Thoracic aorta (tissue), 2 donors: ENCODE measurements around the gene TESK1. TPM values are rescaled to one million over a fixed set of nuclear protein-coding genes. Genes with fewer than 3 reads are reported as not detected.

Source experiments
- ATAC-seq: fragments of 150-250 bp; one replicate; pipeline ENCODE4 v1.8.0; 2017; ENCODE audit warnings: low read depth; ENCODE audit not compliant: insufficient number of reproducible peaks, low FRiP score
- DNase-seq: peaks from one replicate; pipeline ENCODE4 v3.0.0-alpha.2; 2020; ENCODE audit warnings: low spot score
- H3K27ac ChIP-seq, 2 donors: fragments of 200-600 bp; sonication (generic); 1 replicate in 1 of 2; 2 replicates in 1 of 2; pipeline ENCODE4 v1.5.1; 2016; ENCODE audit warnings: mild to moderate bottlenecking in 2 of 2, moderate library complexity in 2 of 2
- H3K27me3 ChIP-seq: fragments of 200-600 bp; sonication (generic); replicated peaks from 2 replicates; pipeline ENCODE4 v1.6.0; 2016; ENCODE audit warnings: mild to moderate bottlenecking; ENCODE audit not compliant: insufficient read depth
- H3K36me3 ChIP-seq: fragments of 200-600 bp; sonication (generic); one replicate; pipeline ENCODE4 v1.5.1; 2016
- H3K4me1 ChIP-seq, 2 donors: fragments of 200-600 bp; sonication (generic); 1 replicate in 1 of 2; 2 replicates in 1 of 2; pipeline versions ENCODE4 v1.5.1 to v1.6.0; 2016; ENCODE audit warnings: low read depth in 2 of 2, mild to moderate bottlenecking in 1 of 2; ENCODE audit not compliant: control insufficient read depth in 1 of 2
- H3K4me3 ChIP-seq: fragments of 200-600 bp; sonication (generic); 2 replicates; pipeline ENCODE4 v1.5.1; 2016; ENCODE audit warnings: mild to moderate bottlenecking
- H3K9me3 ChIP-seq: fragments of 200-600 bp; sonication (generic); 2 replicates; pipeline ENCODE4 v1.5.1; 2016
- total RNA-seq, 2 donors: library from RNA; depleted of rRNA; stranded (reverse); fragments of >200 nt; gene quantifications; one replicate each; pipeline versions ENCODE4 v1.1.0 to v1.2.3, GENCODE V29; 2016
- TF ChIP-seq, protein P1 (sequence below): fragments of 200-600 bp; sonication (generic); IDR thresholded peaks from one replicate; pipeline ENCODE4 v1.5.1; 2019; ENCODE audit warnings: antibody characterized with exemption

TESK1 gene
- total RNA-seq, 2 donors from 2014 or later = 64.5 to 69.9 TPM

DNA sequence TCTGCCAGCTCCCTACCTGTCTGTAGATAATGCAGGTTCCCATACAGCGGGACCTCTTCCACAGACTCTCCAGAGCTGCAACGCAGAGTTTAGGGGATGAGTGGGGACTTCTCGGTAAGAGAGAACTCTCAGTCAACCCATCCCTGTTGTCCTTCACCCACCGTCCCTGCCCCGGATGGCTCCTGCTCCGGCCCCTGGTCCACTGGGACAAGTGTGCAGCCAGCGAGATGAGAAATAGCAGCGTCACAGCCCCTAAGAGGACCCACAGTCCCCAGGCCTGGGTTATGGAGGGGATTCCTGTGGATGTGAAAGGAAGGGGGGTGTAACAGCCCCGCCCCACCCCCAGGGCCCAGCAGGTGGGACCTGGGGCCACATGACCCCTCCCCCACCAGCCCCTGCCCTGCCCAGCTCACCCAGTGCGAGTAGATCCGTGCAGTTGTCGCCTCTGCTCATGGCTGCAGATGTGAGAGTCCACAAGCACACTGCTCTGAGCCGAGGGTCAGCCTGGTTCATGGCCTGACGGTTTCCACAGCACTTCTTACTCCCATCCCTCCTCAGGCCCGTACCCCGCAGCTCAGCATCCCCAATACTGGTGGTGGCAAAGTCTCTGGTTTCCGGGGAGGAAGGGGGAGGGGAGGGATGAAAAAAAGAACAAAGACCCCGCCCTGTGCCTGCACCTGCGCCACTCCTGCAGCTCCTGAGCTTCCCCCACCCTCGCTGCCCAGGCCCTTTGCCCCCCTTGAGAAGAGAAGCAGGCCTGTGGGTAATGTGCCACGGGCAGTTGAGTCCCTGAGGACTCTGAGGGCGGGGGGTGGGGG is 45.5 kb downstream of the TESK1 start, which contains the start of gene SIT1:
Gene SIT1 (minus strand): TSS at position 591 of the 818 bp plus-strand sequence. CDS start 78 bp downstream, at position 513.
- Histone ChIP-seq H3K9me3 (no peaks in the 10 kb centered on the region), H3K4me1 (peaks cover 24 to 63% of the 10 kb centered on the region in 2 donors), H3K4me3 (peak within 1 kb of the TSS; percentile 56), H3K27me3 (no peaks in the 10 kb centered on the region), H3K36me3 (no peaks in the 10 kb centered on the region), H3K27ac (peak within 1 kb of the TSS; percentile 89 to 96)
- DNase-seq (no peak), ATAC-seq (no peak)
- TF ChIP-seq, protein P1, sequence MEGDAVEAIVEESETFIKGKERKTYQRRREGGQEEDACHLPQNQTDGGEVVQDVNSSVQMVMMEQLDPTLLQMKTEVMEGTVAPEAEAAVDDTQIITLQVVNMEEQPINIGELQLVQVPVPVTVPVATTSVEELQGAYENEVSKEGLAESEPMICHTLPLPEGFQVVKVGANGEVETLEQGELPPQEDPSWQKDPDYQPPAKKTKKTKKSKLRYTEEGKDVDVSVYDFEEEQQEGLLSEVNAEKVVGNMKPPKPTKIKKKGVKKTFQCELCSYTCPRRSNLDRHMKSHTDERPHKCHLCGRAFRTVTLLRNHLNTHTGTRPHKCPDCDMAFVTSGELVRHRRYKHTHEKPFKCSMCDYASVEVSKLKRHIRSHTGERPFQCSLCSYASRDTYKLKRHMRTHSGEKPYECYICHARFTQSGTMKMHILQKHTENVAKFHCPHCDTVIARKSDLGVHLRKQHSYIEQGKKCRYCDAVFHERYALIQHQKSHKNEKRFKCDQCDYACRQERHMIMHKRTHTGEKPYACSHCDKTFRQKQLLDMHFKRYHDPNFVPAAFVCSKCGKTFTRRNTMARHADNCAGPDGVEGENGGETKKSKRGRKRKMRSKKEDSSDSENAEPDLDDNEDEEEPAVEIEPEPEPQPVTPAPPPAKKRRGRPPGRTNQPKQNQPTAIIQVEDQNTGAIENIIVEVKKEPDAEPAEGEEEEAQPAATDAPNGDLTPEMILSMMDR = no peak

DNA sequence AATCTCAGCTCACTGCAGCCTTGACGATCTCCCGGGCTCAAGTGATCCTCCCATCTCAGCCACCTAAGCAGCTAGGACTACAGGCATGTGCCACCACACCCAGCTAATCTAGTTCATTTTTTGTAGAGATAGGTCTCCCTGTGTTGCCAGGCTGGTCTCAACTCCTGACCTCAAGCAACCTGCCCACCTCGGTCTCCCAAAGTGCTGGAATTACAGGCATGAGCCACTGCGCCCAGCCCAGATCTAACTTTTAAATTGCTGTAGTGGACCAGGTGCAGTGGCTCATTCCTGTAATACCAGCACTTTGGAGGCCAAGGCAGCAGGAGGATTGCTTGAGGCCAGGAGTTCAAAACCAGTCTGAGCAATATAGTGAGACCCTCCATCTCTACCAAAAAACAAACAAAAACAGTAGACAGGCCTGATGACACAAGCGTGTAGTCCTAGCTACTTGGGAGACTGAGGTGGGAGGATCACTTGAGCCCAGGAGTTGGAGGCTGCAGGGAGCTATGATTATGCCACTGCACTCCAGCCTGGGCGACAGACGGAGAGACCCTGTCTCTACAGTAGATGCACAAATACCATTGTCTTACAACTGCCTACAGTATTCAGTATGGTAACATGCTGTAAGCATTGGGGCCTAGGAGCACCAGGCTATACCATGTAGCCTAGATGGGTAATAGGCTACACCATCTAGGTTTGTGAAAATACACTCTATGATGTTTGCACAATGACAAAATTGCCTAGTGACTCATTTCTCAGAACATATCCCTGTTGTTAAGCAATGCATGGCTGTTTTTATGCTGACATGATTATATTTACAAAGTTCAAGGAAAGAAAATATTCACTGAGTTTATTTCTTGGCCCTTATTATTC is 47.1 kb downstream of the TESK1 start:
- H3K9me3 ChIP-seq = no peaks in the 10 kb centered on the region
- ATAC-seq = no peak
- H3K27ac ChIP-seq = peak overlapping the region; percentile 89 to 96
- H3K4me3 ChIP-seq = no peak overlapping the region
- no peaks in the 10 kb centered on the region for H3K36me3 ChIP-seq
- DNase-seq = no peak
- no peaks in the 10 kb centered on the region for H3K27me3 ChIP-seq
- peaks cover 22 to 63% of the 10 kb centered on the region in 2 donors for H3K4me1 ChIP-seq
- TF ChIP-seq, protein P1 = no peak

GRCh38 chr9:35652829-35653209 is 47.8 kb downstream of the TESK1 start:
- Histone ChIP-seq H3K27ac (peak overlapping the region; percentile 61 to 67), H3K36me3 (no peaks in the 10 kb centered on the region), H3K4me3 (no peak overlapping the region), H3K4me1 (peaks cover 20 to 61% of the 10 kb centered on the region in 2 donors), H3K27me3 (no peaks in the 10 kb centered on the region), H3K9me3 (no peaks in the 10 kb centered on the region)
- TF ChIP-seq, protein P1 = no peak
- ATAC-seq (no peak), DNase-seq (no peak)

DNA sequence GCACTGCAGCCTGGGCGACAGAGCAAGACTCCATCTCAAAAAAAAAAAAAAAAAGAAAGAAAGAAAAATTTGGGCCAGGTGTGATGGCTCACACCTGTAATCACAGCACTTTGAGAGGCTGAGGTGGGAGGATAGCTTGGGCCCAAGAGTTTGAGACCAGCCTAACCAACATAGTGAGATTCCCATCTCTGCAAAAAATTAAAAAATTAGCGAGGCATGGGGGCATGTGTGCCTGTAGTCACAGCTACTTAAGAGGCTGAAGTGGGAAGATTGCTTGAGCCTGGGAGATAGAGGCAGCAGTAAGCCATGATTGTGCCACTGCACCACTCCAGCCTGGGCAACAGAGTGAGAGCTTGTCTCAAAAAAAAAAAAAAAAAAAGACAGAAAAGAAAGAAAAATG is 48.5 kb downstream of the TESK1 start:
- DNase-seq = no peak
- peaks cover 20 to 53% of the 10 kb centered on the region in 2 donors for H3K4me1 ChIP-seq

More for the DNA sequence above, 48.5 kb downstream of the TESK1 start:
- TF ChIP-seq, protein P1 = no peak
- Histone ChIP-seq H3K9me3 (no peaks in the 10 kb centered on the region), H3K27ac (peak overlapping the region; percentile 61 to 67), H3K36me3 (no peaks in the 10 kb centered on the region), H3K27me3 (no peaks in the 10 kb centered on the region), H3K4me3 (no peak overlapping the region)
- ATAC-seq = no peak
